Testis (tissue), 5 donors: ENCODE data around the gene ACAP3. TPM values are rescaled to one million over a fixed set of nuclear protein-coding genes. Genes with fewer than 3 reads are reported as not detected.
A peak's percentile ranks its signal among the peaks of the same experiment; 100 is the strongest.

Experiments
- DNase-seq: peaks from one replicate; pipeline ENCODE4 v3.0.0-alpha.2; 2019
- H3K27ac ChIP-seq, 2 donors: fragments of 200-600 bp; sonication (generic); one replicate each; pipeline ENCODE4 v1.5.1; 2019
- H3K27me3 ChIP-seq: fragments of 200-600 bp; sonication (generic); one replicate; pipeline ENCODE4 v1.5.1; 2019
- H3K36me3 ChIP-seq: fragments of 200-600 bp; sonication (generic); one replicate; pipeline ENCODE4 v1.5.1; 2017; ENCODE audit warnings: low read depth; ENCODE audit errors: missing control alignments
- H3K4me1 ChIP-seq: fragments of 200-600 bp; sonication (generic); one replicate; pipeline ENCODE4 v1.5.1; 2019
- H3K4me3 ChIP-seq, 2 donors: fragments of 200-600 bp; sonication (generic); one replicate each; pipeline ENCODE4 v1.5.1; 2017 to 2019
- H3K9me3 ChIP-seq: fragments of 200-600 bp; sonication (generic); one replicate; pipeline ENCODE4 v1.5.1; 2017
- CTCF ChIP-seq, 3 experiments: fragments of 450-650 bp in 2 of 3; fragments of 200-600 bp in 1 of 3; sonication (generic) in 1 of 3; IDR thresholded peaks; one replicate each; pipeline ENCODE4 v1.5.1; 2016 to 2019; ENCODE audit warnings: antibody characterized with exemption in 3 of 3, mild to moderate bottlenecking in 2 of 3, moderate library complexity in 1 of 3
- POLR2A ChIP-seq: fragments of 450-650 bp; IDR thresholded peaks from one replicate; pipeline ENCODE4 v1.6.1; 2017; ENCODE audit warnings: antibody characterized with exemption, mild to moderate bottlenecking, moderate library complexity
- WGBS, 2 donors: methylation state at CpG; one replicate each; pipeline ENCODE4 v1.1.5; 2018; 5-methylcytosine and 5-hydroxymethylcytosine counted together
- intact Hi-C: fragments of 100-400 bp; cut with DNase I; formaldehyde crosslinking; loops from one replicate; pipeline ENCODE4 v1.15.1; 2023; ENCODE audit warnings: low total_unique reads
- long read RNA-seq, 2 donors: transcript quantifications; one replicate each; lab custom pipeline, GENCODE V29; 2026
- polyA plus RNA-seq: library from polyadenylated mRNA; stranded (reverse); fragments of 350-450 nt; fragmentation: Illumina TruSeq; extraction: RNeasy Lipid Tissue Mini Kit (QIAGEN cat#74804); gene quantifications from one replicate; pipeline ENCODE4 v1.2.3, GENCODE V29; 2014; ENCODE audit warnings: low read depth, low replicate concordance; ENCODE audit not compliant: insufficient read depth
- total RNA-seq, 2 donors: library from RNA; depleted of rRNA; stranded (reverse); fragments of >200 nt; gene quantifications; one replicate each; pipeline ENCODE4 v1.2.3, GENCODE V29; 2016

The ACAP3 gene
- 10 to 100 TPM; 53.0 to 62.7 TPM for total RNA-seq
- 16.8 TPM for polyA plus RNA-seq
- long read RNA-seq, donor 1, partial matches to known transcripts, result 0 of 1 reads
- long read RNA-seq, donor 1, other reads (novel, unspliced or antisense), result 0 of 1 reads
- long read RNA-seq, donor 2, result 0 reads

- Histone ChIP-seq H3K4me1 (peaks cover 40% of the 10 kb centered on the region), H3K4me3 (peak within 1 kb of the TSS; percentile 87 to 89), H3K27me3 (no peaks in the 10 kb centered on the region), H3K27ac (peak within 1 kb of the TSS; percentile 91 to 92), H3K9me3 (no peaks in the 10 kb centered on the region), H3K36me3 (no peaks in the 10 kb centered on the region)
- intact Hi-C loops, result no loop called here
- 0 to 1% methylated on average over 4 to 85 of the region's 131 CpGs for WGBS, 2 donors
- peak; percentile 88 for DNase-seq
- peak in 2 of 3 experiments; percentile 3 to 15 for TF ChIP-seq CTCF (IDR thresholded peaks at IDR 0.05)
- TF ChIP-seq POLR2A, result no peak
These were observed at the start of gene ACAP3, which contains the start of gene PUSL1 for GRCh38 chr1:1307923-1308755. Gene ACAP3, minus strand, starts transcription at chr1:1307930. Its CDS starts 115 bp downstream, at chr1:1307815. Gene PUSL1, plus strand, starts transcription at chr1:1308597. Its CDS starts 47 bp downstream, at chr1:1308644.

- Histone ChIP-seq H3K4me1 (peaks cover 56% of the 10 kb centered on the region), H3K27ac (peak overlapping the region; percentile 59 to 90), H3K4me3 (peak overlapping the region; percentile 56 to 69), H3K27me3 (no peaks in the 10 kb centered on the region), H3K36me3 (no peaks in the 10 kb centered on the region), H3K9me3 (no peaks in the 10 kb centered on the region)
- TF ChIP-seq POLR2A, result no peak
- TF ChIP-seq CTCF (IDR thresholded peaks at IDR 0.05), result no peak
- WGBS, 2 donors, result 38 to 50% methylated on average over 15 to 25 of the region's 26 CpGs
- DNase-seq, result no peak
- intact Hi-C loops, result no loop called here
These were observed 49.2 kb upstream of the ACAP3 start for GRCh38 chr1:1356796-1357401.

GRCh38 chr1:1356166-1356795, 48.6 kb upstream of the ACAP3 start:
- intact Hi-C loops, result no loop called here
- Histone ChIP-seq H3K27ac (peak overlapping the region; percentile 59 to 90), H3K27me3 (no peaks in the 10 kb centered on the region), H3K4me3 (peak overlapping the region; percentile 56 to 69), H3K9me3 (no peaks in the 10 kb centered on the region), H3K4me1 (peaks cover 58% of the 10 kb centered on the region), H3K36me3 (no peaks in the 10 kb centered on the region)
- 19 to 32% methylated on average over 5 to 7 of the region's 8 CpGs for WGBS, 2 donors
- no peak for DNase-seq
- TF ChIP-seq CTCF (IDR thresholded peaks at IDR 0.05) (no peak), POLR2A (no peak)

GRCh38 chr1:1355416-1355815, 47.7 kb upstream of the ACAP3 start:
- peak overlapping the region; percentile 44 to 45 for H3K4me3 ChIP-seq
- H3K9me3 ChIP-seq, result no peaks in the 10 kb centered on the region
- intact Hi-C loops, result no loop called here
- H3K27me3 ChIP-seq, result no peaks in the 10 kb centered on the region
- peak overlapping the region in 1 of 2 donors; percentile 64 for H3K27ac ChIP-seq
- TF ChIP-seq CTCF (IDR thresholded peaks at IDR 0.05), result no peak
- no peak for TF ChIP-seq POLR2A
- peak; percentile 71 for DNase-seq
- WGBS, 2 donors, result 0% methylated on average over 5 of the region's 52 CpGs; no CpG with 5 or more reads in 1 of the 2 donors
- peaks cover 54% of the 10 kb centered on the region for H3K4me1 ChIP-seq
- H3K36me3 ChIP-seq, result no peaks in the 10 kb centered on the region
